GM12872 (cell line): Measurements from ENCODE around the gene PRKCA.

ENCODE experiments used
- CTCF ChIP-seq: IDR thresholded peaks from 3 replicates; pipeline ENCODE4 v1.5.1; 2011; ENCODE audit warnings: low read depth, mild to moderate bottlenecking, low read length, moderate library complexity; ENCODE audit not compliant: insufficient read depth

The PRKCA gene

GRCh38 chr17:66747578-66748275 lies 445.3 kb downstream of the PRKCA start:
- no peak for TF ChIP-seq CTCF

- TF ChIP-seq CTCF, result no peak
Observed at GRCh38 chr17:66748578-66748977, 446.2 kb downstream of the PRKCA start.

DNA sequence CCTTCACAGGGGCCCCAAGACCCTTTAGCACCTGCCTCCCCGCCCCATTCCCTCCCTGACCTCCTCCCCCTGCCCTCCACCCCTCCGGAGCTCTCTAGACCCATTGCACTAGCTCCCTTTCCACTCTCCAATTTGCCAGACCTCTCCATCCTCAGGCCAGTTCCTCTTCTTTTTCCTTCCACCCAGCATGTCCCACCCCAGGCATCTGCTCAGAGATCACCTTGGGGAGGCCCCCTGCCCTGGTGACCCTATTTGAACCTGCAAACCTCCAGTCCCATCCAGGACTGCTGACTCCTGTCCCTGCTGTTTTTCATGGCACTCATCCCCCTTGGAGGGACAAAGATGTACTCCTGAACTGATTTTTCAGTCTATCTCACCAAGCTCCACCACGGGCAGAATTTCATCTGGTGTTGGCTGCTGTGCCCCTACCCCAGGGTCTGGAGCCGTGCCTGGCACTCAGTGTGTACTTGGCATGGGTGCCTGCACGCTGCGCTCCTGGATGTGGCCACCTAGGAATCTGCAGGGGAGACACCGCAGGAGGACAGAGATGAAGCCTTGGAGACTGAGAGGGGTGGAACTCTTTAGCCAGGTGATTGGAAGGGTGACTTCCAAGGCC lies 446.9 kb downstream of the PRKCA start:
- no peak for TF ChIP-seq CTCF

DNA sequence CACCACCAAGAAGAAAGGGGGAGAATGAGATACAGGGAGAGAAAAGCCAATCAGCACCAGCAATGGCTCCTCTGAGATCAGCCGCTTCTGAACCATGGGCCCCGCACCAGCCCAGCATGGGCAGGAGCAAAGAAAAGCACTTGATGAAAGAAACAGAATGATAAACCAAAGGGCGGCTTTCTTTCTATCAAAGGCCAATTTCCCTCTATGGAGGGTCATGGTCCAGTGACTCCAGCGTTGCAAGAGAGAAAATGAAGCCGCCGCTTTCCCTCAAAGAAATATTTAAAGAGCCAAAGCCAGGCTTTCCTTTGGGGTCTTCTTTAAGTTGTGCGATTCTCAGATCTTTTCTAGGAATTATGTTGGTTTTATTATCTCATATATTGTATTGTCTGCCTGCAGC lies 447.7 kb downstream of the PRKCA start:
- no peak for TF ChIP-seq CTCF

GRCh38 chr17:66750781-66751543 lies 448.5 kb downstream of the PRKCA start:
- no peak for TF ChIP-seq CTCF

DNA sequence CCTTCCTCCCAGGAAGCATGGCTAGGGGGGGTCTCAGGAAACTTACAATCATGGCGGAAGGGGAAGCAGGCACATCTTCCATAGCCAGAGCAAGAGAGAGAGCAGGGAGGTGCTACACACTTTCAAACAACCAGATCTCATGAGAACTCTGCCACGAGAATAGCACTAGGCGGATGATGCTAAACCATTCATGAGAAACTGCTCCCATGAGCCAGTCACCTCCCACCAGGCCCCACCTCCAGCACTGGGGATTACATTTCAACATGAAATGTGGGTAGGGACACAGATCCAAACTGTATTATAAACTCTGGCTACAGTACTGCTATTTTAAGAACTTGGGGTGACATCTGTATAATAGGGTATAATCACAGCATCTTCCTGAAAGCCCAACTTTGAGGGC lies 449.4 kb downstream of the PRKCA start:
- TF ChIP-seq CTCF, result no peak

GRCh38 chr17:66752411-66752810 lies 450.0 kb downstream of the PRKCA start:
- no peak for TF ChIP-seq CTCF
